HT1080 (cell line): ENCODE results near the gene CLRN3. TPM values are rescaled to one million over a fixed set of nuclear protein-coding genes. Genes with fewer than 3 reads are reported as not detected.
A peak's percentile ranks its signal among the peaks of the same experiment; 100 is the strongest.

Experiments used
- DNase-seq: peaks from one replicate; pipeline ENCODE4 v3.0.0-alpha.2; 2015; ENCODE audit warnings: low read depth
- polyA plus RNA-seq, 2 experiments: library from polyadenylated mRNA; depleted of rRNA; stranded (reverse); fragments of >200 nt; gene quantifications; 2 replicates each; pipeline ENCODE4 v1.2.3, GENCODE V29; 2015
- total RNA-seq: library from RNA; depleted of rRNA; stranded (reverse); fragments of >200 nt; shearing (Covaris generic); gene quantifications from 2 replicates; pipeline ENCODE4 v1.2.3, GENCODE V29; 2014; rRNA removed

Gene CLRN3, protein sequence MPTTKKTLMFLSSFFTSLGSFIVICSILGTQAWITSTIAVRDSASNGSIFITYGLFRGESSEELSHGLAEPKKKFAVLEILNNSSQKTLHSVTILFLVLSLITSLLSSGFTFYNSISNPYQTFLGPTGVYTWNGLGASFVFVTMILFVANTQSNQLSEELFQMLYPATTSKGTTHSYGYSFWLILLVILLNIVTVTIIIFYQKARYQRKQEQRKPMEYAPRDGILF
- not detected in 2 replicates for total RNA-seq
- polyA plus RNA-seq (2015; cell fraction: cytosol; rRNA removed) = not detected in 2 replicates
- polyA plus RNA-seq (2015; cell fraction: nucleus; rRNA removed) = not detected in 2 replicates

DNA sequence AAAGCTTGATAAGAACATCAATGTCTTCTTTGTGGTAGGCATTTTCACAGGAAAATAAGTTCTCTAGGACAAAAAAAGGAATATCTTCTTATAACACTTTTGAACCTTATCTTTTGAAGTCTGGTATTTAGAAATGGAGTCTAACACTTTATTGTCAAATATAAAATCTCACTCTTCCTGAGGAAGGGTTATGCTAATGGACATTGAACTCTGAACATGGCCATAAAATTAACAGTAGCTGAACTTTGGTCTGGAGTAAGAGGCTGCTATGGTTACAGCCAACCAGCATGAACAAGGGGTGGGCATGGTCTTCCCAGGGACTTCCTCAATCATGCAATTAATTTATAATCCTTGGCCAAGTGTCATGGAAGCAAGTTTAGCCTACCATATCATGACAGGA, at the start of gene CLRN3:
TSS of gene CLRN3 (minus strand) at position 199 of the 400 bp plus-strand sequence. CDS start at position 42, 157 bp downstream.
- no peak for DNase-seq

DNA sequence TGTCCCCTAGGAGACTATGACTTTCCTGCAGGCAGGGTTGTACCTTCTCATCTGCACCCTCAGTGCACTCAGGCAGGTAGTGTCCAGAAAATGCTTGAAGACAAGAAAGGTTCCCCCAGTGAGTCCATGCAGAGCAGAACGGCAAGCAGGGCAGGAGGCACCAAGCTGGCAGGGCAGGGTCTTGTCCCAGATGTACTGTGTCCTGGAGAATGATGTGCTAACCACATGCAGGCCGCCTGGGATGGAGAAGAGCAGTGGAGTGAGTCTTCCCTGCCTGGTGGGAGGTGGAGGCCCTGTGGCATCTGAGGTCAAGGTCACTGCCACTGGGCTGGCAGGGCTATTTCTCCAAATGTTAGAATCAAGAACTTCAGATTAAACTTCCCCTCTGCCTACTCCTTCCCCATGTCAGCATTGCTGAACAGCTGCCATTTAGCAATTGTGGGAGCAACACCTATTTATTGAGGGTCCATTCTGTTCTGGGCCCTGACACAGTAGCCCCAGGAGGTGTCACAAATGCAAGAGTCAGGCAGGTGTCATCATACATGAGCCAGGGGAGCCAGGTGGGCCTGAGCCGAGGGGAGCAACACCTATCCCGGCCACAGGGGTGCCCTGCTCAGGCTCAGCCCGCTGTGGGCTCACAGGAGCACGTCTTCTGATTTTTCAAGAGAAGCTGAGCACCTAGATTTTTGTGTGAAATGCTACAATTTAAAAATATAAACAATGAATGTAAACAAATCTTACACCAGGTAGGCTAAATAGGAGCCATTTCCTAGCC, 48.3 kb upstream of the CLRN3 start:
- DNase-seq = no peak

DNA sequence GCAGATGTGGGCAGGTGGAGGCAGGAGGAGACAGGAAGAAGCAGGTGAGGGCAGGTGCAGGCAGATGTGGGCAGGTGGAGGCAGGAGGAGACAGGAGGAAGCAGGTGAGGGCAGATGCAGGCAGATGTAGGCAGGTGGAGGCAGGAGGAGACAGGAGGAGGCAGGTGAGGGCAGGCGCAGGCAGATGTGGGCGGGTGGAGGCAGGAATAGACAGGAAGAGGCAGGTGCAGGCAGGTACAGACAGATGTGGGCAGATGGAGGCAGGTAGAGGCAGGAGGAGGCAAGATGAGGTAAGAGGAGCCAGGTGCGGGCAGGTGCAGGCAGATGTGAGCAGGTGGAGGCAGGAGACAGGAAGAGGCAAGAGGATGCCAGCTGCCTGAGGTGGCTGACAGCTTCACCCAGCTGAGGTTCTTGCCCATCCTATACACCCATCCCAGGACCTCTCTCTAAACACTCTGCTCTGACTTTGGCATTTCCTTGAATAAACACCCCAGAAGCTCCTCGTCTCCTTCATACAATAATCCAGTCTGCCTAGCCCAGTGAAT, 47.1 kb upstream of the CLRN3 start:
- no peak for DNase-seq

DNA sequence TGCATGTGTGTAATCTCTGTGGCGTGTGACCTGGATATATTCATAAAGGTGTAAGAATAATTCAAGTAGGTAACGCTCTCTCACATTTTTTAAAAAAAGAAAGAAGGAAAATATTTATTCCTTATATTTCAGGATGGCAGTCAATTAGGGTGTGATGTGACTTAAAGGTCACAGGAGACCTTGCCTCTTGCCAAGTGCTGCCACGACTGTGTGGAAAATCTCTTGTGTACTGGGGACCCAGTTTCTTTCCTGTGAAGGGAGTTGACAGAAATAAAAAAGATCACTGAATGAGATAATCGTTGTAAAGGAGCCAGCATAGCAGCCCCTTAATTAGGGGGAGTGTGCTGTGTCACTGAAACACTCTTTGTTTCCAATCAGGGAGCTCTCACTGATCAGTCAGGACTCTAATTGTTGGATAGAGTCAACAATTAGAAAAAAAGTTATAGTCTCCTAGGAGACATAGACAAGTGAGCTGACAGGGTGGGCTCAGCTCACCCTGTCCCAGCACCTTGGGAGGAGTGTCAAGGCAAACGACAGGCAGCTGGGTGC, 45.2 kb upstream of the CLRN3 start:
- no peak for DNase-seq

DNA sequence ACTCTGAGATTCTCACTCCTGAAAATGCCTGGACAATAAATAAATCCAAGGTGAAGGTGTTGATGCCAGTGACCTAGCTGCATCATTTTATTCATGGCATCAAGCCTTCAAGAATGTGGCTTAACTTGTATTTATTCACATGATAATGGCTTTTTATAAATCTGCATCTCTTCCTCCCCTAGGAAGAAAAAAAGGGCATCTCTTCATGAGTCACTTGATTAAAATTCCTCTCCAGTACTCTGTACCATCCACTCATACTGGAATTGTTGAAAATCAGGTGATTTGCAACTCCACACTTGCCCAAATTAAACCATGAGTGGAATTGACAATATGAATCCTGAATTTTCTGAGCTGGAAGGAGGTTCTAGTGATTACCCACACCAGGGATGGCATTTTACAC, 44.3 kb upstream of the CLRN3 start:
- DNase-seq = peak; percentile 21

DNA sequence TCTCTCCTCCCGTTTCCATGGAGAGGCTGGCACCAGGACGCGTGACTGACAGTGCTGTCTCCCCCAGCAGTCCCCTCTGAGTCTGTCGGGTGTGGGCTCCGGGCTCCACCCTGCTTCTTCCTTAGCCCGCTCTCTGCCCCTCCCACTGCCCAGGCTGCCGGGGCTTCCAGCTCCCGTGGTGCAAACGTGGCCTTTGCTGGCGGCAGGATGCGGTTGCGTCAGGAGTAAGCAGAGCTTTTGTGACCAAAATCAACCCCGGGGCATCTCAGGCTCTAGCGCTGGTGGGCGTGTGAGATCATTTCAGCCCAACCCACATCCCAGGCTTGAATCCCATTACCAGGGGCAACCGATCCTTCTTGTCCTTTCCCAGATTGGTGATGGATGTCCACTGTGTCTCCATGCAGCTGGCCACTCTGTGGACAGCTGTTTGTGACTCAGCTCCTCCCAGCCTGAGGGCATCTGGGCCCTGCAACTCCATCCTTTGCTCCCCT, 42.4 kb upstream of the CLRN3 start:
- no peak for DNase-seq

DNA sequence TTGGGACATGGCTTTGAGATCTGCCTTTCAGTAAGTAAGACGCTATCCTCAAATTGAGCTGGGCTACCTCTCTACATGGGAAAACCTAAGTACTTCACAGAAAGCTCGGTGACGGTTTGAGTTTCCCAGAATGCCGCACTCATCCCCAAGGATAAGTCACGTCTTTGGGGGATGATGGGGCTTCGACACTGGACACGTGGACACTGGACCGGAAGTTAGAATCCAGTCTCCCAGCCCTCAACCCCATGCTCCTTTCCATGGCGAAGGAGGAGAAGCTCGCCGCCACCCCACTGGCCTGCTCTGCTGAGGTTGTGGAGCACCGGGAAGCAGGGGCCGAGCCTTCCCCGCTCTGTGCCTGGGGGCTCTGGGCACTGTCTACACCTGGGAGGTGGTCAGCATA, 41.6 kb upstream of the CLRN3 start:
- no peak for DNase-seq

DNA sequence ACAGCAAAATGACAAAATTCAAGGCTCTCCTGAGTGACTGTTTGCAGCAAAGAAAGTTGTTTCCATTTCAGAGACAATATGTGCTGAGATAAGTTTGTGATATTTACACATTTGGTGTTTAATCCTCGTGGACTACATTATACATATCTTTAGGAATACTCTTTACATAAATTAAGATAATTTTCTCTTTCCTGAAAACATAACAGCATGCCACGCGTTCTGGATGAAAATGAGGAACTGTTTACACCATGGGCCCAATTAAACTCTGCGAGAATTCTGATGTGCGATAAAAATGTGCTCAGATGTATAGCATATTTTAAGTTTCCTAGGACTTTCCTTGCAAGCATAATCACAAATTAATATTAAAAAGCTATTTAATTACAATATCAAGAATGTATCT, 40.5 kb upstream of the CLRN3 start:
- DNase-seq = no peak

DNA sequence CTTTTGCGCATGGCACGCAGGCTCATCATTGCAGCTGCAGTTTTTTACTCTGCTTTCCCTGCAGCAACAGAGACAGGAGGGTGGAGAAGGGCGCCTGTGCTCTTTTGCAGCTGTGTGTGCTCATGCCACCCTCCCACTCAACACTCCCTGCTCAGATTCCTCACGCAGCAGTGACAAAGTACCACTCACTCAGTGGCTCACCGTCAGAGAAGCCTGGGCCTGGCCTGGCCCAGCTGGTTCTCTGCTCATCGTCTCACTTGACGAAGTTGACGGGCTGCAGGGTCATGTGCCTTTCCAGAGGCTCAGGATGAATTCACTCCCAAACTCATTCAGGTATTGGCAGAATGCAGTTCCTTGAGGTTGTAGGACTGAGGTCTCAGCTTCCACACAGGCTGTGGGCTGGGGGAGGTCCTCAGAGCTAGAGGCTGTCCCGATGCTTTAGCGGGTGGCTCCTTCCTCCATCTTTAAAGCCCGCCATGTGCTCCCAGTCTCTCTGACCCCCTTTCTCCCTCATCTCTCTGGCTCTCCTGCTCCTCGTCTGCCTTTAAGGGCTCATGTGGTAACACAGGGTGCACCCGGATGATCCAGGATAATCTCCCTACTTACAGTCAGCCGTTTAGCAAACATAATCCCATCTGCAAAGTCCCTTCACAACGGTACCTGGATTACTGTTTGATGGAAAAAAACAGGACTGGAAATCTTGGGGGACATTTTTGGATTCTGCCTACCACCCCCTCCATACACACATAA, 40.0 kb upstream of the CLRN3 start:
- DNase-seq = no peak

DNA sequence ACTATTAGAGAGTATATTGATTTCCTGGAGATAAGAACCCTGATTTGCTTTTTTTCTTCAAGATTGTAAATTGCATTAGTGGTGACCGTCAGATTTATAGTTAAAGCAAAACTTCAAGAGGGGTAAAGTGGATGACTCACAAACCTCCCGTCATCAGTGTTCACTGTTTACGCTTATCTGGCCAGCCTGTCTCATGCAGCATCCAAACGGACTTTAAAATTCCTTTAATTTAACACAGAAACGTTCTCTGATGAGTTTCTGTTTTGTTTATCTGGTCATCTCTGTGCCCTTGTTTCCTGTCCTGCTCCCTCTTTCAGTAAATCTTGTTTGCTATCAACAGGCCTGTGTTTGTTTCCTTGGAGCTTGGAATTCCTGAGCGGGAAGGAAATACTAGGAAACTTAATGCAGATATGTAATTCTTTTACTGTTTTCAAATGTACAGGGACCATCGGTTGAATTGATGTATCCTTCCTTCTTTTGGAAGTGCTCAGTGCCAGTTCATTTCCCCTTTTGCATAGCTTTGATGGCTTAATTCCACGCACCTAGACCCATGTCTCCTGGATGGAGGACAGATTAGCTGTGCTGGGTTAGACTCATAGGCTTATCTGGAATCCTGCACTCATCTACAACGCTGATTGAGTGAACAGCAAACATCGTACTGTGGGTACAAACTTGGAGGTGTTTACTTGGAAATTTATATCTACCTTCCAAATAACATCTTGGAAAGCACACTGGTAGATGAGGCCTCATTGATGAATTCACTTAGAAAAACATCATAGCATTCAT, 35.5 kb upstream of the CLRN3 start:
- peak; percentile 54 for DNase-seq

DNA sequence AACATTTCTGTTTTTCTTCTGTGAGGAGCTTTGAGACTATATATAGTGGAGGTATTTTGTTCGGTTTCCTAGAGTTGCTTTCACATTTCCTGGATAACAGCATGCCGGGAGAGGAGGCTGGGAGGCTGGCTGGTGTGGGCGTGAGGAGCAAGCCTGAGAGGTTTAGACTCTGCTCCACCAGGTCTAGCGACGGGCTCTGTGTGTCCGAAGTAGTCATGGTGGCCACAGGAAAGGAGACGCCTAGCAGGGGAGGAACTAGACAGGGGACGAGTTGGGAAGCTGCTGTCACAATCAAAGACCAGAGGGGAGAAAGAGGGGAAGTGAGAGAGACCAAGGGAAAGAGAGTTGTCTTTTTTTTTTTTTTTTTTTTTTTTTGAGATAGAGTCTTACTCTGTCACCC, 33.7 kb upstream of the CLRN3 start:
- DNase-seq = no peak

DNA sequence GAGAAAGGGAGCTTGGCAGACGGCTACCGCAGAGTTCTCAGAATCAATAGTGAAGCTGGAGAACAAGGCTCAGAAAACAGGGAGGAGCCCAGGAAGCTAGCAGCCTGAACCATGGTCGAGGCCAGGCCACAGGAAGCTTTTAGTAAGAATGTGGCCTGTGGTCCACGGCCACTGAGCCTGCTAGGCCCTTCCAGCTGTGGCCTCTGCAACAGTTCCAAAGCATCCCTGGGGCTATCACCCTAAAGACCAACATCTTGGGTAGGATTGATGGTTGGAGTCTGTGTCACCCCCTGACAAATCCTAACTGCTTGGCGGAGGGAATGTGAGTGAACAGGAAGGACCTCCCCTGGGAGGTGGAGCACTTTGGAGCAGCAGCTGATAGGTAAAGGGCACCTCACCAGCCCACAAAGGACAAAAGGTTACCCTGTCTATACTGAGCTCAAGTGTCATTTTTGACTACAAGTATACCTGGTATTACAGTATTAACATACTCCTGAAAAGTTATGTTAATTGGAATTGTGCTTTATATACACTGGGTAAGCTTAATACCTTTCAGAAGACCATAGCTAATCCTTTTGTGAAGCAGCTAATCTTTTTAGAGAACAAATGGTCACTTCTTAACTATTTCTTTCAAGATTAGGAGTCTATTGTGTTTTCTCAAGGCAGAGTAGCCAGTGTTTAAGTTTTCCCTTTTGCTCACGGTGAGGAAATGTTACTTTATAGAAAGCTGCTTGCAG, 32.9 kb upstream of the CLRN3 start:
- no peak for DNase-seq

DNA sequence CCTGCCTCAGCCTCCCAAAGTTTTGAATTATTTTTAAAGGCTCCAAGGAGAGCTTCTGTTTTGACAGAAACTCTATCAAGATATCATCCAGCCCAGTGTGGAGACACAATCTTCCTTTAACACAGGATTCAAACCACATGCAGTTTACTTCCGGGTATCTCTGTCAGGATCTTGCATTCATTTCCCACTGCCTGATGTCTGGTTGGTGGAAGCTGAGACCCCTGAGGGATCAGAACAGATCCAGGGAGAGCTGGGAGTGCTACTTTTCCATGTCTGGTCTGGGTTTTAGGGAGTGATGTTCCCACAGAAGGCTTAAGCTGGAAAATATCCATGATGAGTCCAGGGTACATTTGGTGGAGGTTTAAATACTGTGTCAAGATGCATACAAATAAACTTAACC, 30.9 kb upstream of the CLRN3 start:
- no peak for DNase-seq

DNA sequence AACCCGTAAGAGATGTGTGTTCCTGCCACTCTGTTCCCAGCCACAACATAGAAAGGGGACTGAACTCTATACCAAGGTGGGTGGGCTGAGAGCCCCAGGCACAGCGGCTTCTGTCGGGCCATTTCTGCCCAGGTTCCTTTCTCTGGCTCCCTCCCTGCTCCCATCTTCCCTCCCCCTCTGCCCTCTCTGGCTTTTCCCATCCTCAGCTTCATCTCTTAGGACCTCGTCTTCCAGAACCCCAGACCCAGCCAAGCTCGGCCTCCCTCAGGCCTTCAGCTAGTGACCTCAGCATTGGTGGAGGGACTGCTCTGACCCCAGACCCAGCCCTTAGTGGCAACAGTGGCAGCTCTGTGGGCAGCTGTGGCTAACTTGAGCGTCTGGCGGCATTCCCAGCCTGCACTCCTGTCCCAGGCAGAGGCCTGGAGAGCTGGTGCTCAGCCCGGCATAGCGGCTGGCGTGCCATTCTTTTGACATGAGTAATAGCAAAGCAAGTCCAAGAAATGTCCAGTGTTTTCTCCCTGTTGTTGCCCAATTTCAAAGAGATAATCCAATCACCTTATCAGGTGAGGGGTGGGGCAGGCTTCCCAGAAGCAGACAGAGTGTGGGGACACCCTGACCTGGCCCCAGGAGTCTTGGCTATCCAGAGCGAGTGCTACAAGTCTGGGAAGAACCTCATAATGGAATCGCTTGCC, 30.1 kb upstream of the CLRN3 start:
- peak; percentile 94 for DNase-seq

DNA sequence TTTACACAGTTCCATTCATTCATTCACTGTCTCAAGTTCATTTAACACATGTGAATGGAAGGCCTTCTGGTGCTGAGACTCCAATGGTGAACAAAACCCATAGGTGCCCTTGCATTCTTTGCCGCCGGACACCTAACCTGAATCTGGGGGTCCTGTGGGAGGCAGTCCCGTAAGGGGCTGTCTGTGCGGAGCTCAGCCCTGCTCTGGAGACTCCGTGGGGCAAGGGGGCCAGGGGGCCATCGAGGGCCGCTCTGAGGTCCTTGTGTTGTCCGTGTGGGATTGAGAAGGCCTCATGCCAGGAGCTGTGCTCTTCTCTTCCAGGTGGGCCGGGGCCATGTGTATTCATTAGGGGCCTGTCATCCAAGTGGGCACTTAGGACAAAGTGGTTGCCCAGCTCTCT, 29.5 kb upstream of the CLRN3 start:
- DNase-seq = no peak

DNA sequence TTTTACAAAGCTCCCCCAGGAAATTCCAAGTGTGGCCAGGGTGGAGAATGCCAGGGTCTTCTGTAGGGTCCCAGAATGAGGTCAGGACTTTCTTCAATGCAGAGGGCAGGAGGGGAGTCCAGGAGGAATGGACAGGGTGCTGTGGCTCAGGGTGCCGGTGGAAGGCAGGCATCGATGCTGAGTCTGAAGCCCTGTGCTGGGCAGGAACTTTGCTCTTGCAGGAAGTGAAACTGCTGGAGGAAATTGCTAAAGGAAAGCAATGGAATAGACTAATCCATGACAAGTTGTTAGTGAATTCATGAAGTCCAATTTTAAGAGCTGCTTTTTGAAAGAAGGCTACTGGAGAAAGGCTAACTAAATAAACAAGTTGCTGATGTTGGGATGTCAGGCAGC, 29.0 kb upstream of the CLRN3 start:
- no peak for DNase-seq

DNA sequence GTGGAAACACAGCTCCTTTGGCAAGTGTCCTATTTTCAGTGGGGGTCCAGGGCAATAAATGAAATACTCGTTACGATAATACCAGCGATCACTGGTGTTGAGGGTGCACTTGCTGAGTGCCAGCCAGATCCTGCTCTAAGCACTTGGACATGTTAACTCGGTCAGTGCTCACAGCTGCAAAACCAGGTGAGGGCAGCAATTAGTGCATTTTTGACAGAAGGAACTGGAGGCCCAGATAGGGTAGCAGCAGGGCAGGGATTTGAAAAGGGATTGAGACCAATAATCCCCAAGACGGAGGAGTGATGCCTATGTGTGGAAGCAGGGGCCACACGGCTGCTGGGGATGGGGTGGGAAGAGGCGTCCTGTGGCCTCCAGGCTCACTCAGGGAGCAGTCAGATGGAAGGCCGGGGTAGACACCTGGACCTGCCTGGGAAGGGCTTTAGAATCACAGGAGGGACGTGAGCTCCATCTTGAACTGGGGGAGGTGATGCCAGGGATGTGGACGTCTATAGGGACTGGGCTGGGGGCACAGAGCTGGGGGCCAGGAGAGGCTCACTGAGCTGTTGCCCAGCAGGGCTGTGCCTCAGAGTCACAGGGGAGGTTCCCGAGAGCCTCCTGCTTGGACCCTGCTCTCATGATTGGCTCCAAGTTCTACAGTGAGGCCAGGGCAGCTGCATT, 28.5 kb upstream of the CLRN3 start:
- no peak for DNase-seq

DNA sequence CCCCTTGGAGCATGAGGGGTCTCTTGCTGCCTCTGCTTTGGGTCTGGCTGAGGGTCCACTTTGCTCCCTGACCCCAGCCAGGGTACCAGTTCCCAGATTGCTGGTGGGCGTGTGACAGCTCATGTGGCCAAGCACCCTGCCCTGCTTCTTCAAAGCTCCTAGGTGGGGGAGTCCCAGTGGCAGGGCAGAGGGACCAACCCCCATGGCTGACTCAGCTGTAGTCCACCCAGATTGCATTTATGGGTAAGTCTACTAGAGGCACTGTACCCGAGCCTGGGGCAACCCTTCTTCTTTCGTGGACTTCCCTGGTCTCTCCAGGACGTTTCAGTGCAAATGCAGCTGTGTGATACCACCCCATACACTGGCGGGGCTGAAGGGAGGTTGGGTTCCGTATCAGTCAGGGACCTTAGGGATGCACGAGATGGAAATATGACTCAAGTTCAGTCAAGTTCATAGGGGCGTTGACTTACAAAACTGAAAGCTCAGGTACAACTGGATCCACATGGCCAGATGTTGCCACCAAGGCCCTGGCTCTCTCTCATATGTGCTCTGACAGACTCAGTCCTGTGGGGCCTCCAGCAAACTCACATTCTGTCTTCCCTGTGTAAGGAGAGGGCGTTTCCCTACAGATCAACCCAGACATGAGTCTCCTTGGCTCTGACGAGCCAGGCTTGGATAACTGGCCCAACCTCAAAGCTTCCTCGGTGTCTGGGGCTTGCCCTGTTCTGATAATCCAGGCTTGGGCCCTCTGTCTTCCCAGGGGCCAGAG, 27.7 kb upstream of the CLRN3 start:
- DNase-seq = no peak
